ENCODE data around the gene TGFBR3L.
"Not testable (repeated sequence)": the region's sequence is repeated elsewhere in the genome, so short reads cannot be mapped to it uniquely, and the experiment has no call there.

TGFBR3L gene

GRCh38 chr19:7928334-7928706, 13.7 kb downstream of the TGFBR3L start:
- peak; percentile 64 for DNase-seq (ENCODE audit: low spot score)

DNA sequence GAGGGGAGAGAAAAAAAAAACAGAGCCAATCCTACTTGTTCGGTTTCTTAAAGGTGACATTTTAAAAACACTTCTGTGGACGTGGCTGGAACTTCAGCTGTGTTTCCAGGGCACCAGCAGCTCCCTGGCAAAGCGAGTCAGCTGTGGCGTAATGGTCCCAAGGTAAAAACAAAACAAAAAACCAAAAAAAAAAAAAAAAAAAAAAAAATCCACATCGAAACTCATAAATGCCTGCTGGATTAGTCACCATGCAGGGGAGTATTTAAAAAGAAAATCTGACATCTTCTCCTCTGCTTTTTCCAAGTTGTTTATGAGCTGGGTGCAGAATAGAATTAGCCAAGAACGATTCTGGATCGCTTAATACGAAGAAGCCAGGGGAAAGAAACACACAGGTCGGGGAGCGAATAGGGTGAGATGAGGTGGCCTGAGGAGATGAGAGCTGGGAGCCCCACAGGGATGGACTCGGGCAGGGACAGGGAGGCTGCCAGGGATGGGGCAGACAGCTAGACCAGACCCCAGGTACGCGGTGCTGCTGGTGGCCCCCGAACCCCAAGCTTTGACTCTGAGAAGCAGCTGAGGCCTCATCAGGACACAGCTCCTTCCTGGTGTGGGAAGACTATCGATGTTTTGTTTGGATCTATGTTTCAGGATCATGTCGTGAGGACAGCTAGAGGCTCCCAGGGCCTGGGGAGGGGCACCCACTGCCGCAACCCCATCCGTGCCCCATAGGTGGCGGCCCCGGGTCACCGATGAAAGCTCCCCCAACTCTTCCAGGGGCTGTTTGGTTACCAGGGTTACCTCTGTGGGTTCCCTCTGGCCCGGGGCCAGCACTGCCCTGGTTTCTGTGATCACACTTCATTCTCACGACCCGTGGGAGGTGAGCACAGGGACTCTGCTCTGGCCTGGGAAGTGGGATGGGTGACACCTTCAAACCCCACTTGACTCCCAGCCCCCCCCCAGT, 14.4 kb downstream of the TGFBR3L start:
- DNase-seq (ENCODE audit: low spot score) = peak; percentile 86

DNA sequence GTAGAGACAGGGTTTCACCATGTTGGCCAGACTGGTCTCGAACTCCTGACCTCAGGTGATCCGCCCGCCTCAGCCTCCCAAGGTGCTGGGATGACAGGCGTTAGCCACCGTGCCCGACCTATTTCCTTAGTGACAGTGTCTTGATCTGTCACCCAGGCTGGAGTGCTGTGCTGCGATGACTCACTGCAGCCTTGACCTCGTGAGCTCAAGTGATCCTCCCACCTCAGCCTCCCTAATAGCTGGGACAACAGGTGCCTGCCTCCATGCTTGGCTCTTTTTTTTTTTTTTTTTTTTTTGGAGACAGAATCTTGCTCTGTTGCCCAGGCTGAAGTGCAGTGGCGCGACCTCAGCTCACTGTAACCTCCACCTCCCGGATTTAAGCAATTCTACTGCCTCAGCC, 15.4 kb downstream of the TGFBR3L start:
- not testable (repeated sequence) for DNase-seq (ENCODE audit: low spot score)

DNA sequence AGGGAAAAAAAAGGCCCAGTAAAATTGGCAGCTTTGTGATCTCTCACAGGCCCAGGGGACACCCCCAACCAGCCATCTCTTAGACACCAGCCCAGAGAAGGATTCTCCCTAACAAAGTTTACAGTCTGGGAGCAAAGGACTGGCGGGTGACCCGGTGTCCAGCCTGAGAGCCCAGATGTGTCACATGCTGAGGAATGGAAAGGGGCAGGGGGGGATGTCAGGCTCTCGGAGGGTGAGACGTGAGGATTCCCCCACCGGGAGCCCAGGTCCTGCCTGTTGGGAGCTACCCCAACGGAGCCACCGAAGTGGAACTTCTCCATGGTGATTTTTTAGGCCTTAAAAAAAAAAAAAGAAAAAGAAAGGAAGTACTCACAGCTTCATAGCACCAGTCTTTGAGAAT, 16.1 kb downstream of the TGFBR3L start:
- no peak for DNase-seq (ENCODE audit: low spot score)

DNA sequence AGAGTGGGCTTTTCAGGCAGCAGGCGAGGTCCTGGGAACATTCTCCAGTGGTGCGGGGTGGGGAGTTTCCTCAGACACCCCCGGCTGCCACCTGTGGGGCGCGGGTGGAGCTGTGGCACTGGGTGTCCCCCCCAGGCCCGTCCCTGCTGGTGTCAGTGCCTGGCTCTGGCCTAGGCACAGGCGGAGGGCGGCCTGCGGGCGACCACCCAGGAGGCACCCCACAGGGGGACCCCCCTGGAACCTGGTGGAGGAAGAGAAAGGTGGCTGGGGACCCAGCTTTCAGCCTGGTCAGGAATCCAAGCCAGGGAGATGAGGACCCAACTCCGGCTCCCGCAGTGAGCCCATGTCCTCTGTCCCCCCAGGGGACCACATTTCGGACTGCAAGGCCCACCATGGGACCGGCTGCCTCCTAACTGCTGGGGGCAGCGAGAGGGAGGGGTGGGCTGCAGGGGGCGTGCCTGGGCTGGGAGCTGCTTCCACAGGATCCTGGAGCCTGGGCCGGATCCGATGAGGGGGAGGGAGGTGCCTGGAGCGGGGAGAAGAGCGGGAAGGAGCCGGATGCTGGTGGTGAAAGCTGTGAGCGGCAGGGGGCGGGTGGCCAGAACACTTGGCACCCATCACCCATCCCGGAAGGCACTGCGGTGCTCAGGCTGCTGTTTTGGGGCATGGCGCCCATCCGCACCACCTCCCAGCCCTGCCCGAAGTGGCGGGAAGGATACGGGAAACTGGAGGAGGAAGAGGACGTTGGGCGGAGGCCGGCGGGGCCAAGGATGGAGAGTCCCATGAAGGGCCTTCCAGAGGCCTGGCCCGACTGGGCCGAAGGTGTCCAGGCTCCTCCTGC, 16.8 kb downstream of the TGFBR3L start:
- no peak for DNase-seq (ENCODE audit: low spot score)

DNA sequence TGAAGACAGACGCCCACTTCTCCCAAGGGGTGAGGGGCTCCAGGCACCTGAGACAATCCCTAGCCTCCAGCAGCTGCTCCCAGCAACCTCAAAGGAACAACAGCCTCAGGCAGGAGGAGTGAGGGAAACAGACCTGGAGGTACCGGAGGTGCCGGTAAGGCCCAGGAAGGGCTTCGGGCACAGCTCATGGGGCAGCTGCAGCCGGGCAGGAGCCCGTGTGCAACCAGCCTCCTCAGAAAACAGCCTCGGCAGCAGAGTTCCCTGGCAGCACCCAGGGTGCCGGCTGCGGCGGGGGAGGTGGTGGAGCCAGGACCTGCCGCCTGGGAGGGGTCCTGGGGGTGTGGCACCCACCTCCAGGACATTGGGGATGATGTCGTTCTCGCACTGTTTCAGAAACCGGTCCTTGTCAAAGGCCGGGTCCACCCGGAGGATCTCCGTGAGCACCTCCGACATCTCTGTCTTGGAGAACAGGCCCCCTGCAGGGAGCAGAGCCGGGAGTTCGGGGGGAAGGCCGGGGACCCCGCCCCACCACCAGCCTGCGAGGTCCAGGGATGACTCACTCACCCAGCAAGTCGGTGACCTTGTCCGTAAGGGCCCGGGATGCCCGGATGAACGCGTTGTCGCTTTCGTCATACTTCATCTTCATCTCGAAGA, 17.8 kb downstream of the TGFBR3L start:
- no peak for DNase-seq (ENCODE audit: low spot score)

DNA sequence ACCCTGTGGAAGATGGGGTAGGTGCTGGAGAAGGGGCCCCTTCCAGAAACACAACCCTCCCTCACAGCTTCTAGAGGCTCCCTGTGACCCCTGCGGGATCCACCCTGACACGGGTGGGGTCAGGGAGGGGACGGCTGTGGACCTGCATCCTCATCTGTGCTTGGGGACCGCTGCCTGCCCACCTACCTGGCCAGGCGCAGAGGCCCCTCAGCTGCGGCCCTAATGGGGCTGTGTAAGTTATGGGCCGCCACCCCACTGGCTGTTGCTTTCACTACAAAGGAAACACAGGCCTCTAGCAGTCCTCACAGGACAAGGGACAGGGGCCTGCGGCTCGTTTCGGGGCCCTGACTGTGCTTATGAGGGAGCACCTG, 18.3 kb downstream of the TGFBR3L start:
- no peak for DNase-seq (ENCODE audit: low spot score)

DNA sequence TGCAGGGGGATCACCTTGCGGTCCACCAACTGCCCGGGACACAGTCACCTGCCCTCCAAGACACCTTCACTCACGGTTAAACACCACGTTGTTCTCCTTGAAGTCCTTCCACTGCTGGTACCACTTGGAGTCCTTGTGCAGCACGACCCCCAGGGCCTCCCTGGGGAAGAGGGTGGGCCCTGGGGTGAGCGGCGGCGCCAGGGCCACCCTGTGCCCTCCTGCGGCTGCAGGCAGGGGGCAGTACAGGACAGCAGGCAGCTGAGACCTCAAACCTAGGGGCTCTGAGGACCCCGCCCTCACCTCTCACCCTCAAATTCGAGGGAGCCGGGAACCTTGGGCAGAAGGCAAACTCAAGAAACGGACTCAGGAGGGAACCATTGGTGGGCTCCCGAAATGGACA, 18.8 kb downstream of the TGFBR3L start:
- DNase-seq (ENCODE audit: low spot score) = no peak

- no peak for DNase-seq (ENCODE audit: low spot score)
Measured at GRCh38 chr19:7933828-7934725, 19.4 kb downstream of the TGFBR3L start.

GRCh38 chr19:7934766-7935165, 20.1 kb downstream of the TGFBR3L start:
- DNase-seq (ENCODE audit: low spot score) = no peak

- DNase-seq (ENCODE audit: low spot score) = no peak
Measured at GRCh38 chr19:7940841-7941240, 26.2 kb downstream of the TGFBR3L start.

DNA sequence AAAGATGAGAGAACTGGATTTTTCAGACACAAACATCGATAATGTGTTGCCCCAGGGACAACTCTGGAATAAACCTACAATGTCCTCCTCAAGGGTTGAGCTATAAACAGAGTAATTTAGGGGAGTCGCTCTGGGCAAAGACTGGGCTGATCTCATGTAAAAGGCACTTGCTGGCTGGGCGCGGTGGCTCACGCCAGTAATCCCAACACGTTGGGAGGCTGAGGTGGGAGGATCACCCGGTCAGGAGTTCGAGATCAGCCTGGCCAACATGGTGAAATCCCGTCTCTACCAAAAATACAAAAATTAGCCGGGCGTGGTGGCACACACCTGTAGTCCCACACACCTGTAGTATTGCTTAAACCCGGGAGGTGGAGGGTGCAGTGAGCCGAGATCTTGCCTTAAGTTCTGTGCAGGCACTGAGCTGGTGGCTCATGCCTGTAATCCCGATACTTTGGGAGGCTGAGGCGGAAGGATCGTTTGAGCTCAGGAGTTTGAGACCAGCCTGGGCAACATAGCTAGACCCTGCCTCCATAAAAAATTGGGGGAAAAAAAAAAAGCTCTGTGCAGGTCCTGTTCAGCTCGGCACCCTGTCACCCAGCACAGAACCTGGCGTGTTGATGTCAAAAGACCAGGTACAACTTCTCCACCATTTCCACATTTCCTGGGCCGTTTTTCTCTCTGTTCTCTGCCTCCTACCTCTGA, 27.4 kb downstream of the TGFBR3L start:
- no peak for DNase-seq (ENCODE audit: low spot score)

DNA sequence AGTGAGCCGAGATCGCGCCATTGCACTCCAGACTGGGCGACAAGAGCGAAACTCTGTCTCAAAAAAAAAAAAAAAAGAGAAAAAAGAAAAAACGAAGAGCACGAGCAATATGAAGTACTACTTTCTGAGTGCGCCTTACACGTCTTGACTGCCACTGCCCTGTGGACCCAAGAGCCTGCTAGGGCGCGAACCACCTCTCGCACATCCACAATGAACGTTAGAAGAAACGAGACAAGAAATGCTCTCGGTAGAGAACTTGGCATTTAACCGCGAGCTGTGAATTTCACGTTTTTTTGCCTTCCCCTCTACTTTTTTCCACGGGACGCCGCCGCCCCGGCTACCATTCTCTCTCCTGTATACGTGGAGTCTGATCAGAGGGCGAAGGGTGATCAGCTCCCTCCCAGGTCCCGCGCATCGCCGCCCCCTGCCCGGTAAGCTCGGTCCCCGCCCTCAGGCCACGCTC, 28.4 kb downstream of the TGFBR3L start:
- DNase-seq (ENCODE audit: low spot score) = no peak

DNA sequence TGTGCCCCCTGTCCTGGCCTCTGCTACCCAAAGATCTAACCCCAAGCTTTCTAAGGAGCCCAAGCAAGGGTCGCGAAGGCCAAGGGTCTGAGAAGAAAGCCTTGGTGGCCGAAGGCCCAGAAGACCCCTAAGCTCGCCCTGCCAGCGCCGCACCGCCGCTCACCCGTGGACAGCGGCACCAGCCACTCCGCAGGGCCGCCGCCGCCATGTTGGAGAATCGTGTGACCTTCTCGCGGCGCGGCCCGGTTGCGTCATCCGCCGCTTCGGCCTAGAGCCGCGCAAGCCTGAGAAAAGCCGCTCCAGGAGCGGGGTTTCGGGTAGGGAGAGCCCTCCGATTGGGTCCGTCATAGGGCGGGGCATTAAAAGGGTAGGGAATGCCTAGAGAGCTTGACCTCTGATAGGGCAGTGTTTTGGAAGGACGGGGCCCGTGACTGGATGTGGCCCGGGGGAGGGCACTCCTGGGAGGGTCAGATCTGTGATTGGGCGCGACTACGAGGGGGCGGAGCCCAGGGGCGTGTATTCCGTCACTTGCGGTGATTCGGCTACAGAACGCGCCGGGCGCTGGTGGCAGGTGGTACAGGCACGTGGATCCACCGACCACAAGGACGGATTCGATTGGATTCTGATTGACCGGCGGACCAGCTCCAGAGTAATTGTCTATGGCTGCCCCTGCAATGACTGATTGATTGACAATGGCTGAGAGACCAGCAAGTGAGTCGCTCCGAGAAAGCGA, 29.0 kb downstream of the TGFBR3L start, which contains the start of gene TIMM44:
Gene TIMM44, minus strand, starts transcription at position 223 of the 733 bp plus-strand sequence. Its CDS starts 15 bp downstream, at position 208.
- DNase-seq (ENCODE audit: low spot score) = peak; percentile 96

DNA sequence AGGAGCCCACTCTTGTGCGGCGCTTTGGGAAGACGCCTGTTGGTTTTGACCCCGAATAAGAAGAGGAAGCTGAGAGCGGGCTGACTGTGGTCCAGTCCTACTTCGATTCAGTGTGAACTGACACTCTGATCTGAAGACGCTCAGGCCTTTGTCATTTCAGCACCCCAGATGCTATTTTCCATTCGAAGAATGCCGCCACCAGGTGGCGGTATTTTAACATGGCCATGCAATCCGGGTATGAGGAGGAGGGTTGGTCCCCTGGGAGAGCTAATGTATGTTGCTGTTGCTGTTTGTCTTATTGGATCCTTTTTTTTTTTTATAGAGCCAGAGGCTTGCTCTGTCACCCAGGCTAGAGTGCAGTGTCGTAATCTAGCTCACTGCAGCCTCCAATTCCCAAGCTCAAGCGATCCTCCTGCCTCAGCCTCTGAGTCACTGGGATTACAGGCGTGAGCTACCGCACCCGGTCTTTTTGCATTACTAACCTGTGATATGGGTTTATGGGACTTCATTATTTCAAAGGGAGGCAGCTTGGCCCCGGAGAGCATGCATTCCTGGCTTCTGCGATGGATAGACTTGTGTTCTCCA, 29.6 kb downstream of the TGFBR3L start:
- peak; percentile 80 for DNase-seq (ENCODE audit: low spot score)

- no peak for DNase-seq (ENCODE audit: low spot score)
Measured at GRCh38 chr19:7947939-7948338, 33.3 kb downstream of the TGFBR3L start.

DNA sequence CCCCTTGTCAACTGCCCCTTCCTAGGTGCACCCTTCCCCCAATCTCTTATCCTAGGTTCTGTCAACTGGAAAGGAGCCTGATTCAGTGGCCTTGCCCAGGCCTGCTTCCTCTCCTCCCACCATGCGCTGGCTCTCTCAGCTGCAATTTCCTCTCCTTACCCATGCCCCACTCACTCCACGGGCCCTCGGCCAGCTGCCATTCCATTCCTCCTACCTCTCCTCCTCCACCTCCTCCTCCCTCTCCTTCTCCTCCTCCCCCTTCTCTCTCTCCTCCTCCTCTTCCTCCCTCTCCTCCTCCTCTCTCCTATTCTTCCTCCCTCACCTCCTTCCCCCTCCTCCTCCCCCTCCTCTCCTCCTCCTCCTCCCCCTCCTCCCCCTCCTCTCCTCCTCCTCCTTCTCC, 38.4 kb downstream of the TGFBR3L start:
- DNase-seq (ENCODE audit: low spot score) = no peak

DNA sequence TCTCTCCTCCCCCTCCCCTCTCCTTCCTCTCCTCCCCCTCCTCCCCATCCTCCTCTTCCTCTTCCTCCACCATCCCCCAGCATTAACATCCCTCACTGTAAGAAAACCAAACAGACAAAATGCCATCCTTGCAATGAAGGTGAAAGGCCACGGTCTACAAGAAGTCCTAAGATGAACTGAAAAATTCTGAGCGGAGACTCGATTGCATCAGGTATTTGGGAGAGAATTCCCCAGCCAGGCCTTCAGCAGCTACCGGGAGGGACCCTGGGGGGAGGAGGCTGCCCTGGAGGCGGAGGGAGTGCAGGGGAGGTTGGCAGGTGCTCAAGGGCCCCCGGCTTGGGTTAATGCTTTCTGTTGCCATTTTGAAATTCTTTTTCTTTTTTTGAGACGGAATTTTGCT, 38.9 kb downstream of the TGFBR3L start:
- no peak for DNase-seq (ENCODE audit: low spot score)

GRCh38 chr19:7955696-7956095, 41.1 kb downstream of the TGFBR3L start:
- no peak for DNase-seq (ENCODE audit: low spot score)

DNA sequence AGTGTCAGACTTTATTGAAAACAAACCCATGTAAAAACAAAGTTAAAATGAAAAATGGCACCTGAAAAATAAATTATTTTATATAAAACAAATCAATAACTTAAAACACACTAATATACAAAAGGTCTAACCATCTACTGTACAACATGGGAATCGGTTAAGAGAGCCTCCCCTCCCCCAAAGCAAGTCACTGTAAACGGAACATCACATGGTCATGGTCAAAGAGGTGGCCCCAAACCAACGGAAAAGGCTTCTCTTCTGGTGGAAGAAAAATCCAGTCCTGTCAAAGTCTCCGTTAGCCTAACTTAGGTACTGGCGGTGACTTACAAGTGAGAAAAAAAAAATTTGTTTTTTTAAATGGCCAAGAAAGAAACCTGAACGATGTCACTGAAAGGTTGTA, 44.6 kb downstream of the TGFBR3L start:
- no peak for DNase-seq (ENCODE audit: low spot score)
